Upper lobe of right lung (tissue), 1 donor: ENCODE results near the gene TULP4. TPM values are rescaled to one million over a fixed set of nuclear protein-coding genes. Genes with fewer than 3 reads are reported as not detected.

Experiments
- ATAC-seq: fragments of 200-7000 bp; cut with Tn5 transposase; one replicate; pipeline ENCODE4 v1.9.1; 2020; ENCODE audit warnings: mild to moderate bottlenecking, moderate library complexity
- DNase-seq: peaks from one replicate; pipeline ENCODE4 v3.0.0-alpha.2; 2020
- H3K27ac ChIP-seq: fragments of 200-600 bp; one replicate; pipeline ENCODE4 v1.8.0; 2022
- H3K27me3 ChIP-seq: fragments of 200-600 bp; one replicate; pipeline ENCODE4 v1.8.0; 2022; ENCODE audit warnings: mild to moderate bottlenecking
- H3K36me3 ChIP-seq: fragments of 200-600 bp; one replicate; pipeline ENCODE4 v1.8.0; 2022
- H3K4me1 ChIP-seq: fragments of 200-600 bp; one replicate; pipeline ENCODE4 v1.8.0; 2022
- H3K4me3 ChIP-seq: fragments of 200-600 bp; one replicate; pipeline ENCODE4 v1.8.0; 2022; ENCODE audit warnings: mild to moderate bottlenecking
- H3K9me3 ChIP-seq: fragments of 200-600 bp; one replicate; pipeline ENCODE4 v1.8.0; 2022
- CTCF ChIP-seq: fragments of 200-600 bp; IDR thresholded peaks from one replicate; pipeline ENCODE4 v1.8.0; 2022; ENCODE audit warnings: antibody characterized with exemption
- intact Hi-C: fragments of 100-400 bp; cut with DNase I; formaldehyde crosslinking; loops from one replicate; pipeline ENCODE4 v1.11.0; 2022
- total RNA-seq: library from RNA; stranded (reverse); fragmentation: NEBNext Ultra II Directional; extraction: Animal tissue kit (Norgen Biotek cat#: 25700); gene quantifications from one replicate; pipeline ENCODE4 v1.2.1, GENCODE V29; 2021
- donor health status: DM: no; HTN: yes; CAD: no; lungs with severe emphysema.

TULP4 gene
- total RNA-seq, 1 donor from 2014 or later: 94.1 TPM

- ATAC-seq (peak; percentile 56), DNase-seq (no peak)
- intact Hi-C loops: no loop called here
- H3K4me3 ChIP-seq: no peak overlapping the region
- no peaks in the 10 kb centered on the region for H3K9me3 ChIP-seq
- H3K36me3 ChIP-seq: no peaks in the 10 kb centered on the region
- no peak for TF ChIP-seq CTCF
- H3K27ac ChIP-seq: no peak overlapping the region
- no peaks in the 10 kb centered on the region for H3K4me1 ChIP-seq
- H3K27me3 ChIP-seq: no peaks in the 10 kb centered on the region
These were observed 54.1 kb downstream of the TULP4 start for GRCh38 chr6:158366363-158366762.

GRCh38 chr6:158367816-158368215, 55.6 kb downstream of the TULP4 start:
- no peaks in the 10 kb centered on the region for H3K27me3 ChIP-seq
- intact Hi-C loops: no loop called here
- ATAC-seq (no peak), DNase-seq (no peak)
- H3K27ac ChIP-seq: no peak overlapping the region
- peaks cover 3% of the 10 kb centered on the region for H3K4me1 ChIP-seq
- TF ChIP-seq CTCF: no peak
- no peak overlapping the region for H3K4me3 ChIP-seq
- H3K9me3 ChIP-seq: no peaks in the 10 kb centered on the region
- no peaks in the 10 kb centered on the region for H3K36me3 ChIP-seq

GRCh38 chr6:158369241-158369640, 57.0 kb downstream of the TULP4 start:
- intact Hi-C loops: no loop called here
- no peak for ATAC-seq

GRCh38 chr6:158370805-158371204, 58.5 kb downstream of the TULP4 start:
- no peaks in the 10 kb centered on the region for H3K27me3 ChIP-seq
- TF ChIP-seq CTCF: no peak
- ATAC-seq (no peak), DNase-seq (no peak)
- no peaks in the 10 kb centered on the region for H3K36me3 ChIP-seq
- H3K9me3 ChIP-seq: no peaks in the 10 kb centered on the region
- H3K4me3 ChIP-seq: no peak overlapping the region
- peaks cover 3% of the 10 kb centered on the region for H3K4me1 ChIP-seq
- H3K27ac ChIP-seq: no peak overlapping the region
- intact Hi-C loops: no loop called here

More at GRCh38 chr6:158369241-158369640, 57.0 kb downstream of the TULP4 start:
- peaks cover 3% of the 10 kb centered on the region for H3K4me1 ChIP-seq
- no peak overlapping the region for H3K27ac ChIP-seq
- H3K9me3 ChIP-seq: no peaks in the 10 kb centered on the region
- no peak overlapping the region for H3K4me3 ChIP-seq
- no peak for DNase-seq
- H3K36me3 ChIP-seq: no peaks in the 10 kb centered on the region
- no peak for TF ChIP-seq CTCF
- no peaks in the 10 kb centered on the region for H3K27me3 ChIP-seq

GRCh38 chr6:158371261-158371660, 59.0 kb downstream of the TULP4 start:
- H3K4me1 ChIP-seq: peaks cover 3% of the 10 kb centered on the region
- TF ChIP-seq CTCF: no peak
- ATAC-seq (no peak), DNase-seq (no peak)
- no peaks in the 10 kb centered on the region for H3K27me3 ChIP-seq
- no peaks in the 10 kb centered on the region for H3K9me3 ChIP-seq
- intact Hi-C loops: no loop called here
- H3K27ac ChIP-seq: no peak overlapping the region
- no peak overlapping the region for H3K4me3 ChIP-seq
- no peaks in the 10 kb centered on the region for H3K36me3 ChIP-seq

- intact Hi-C loops: no loop called here
These were observed 60.3 kb downstream of the TULP4 start for GRCh38 chr6:158372574-158372973.

More at GRCh38 chr6:158372574-158372973, 60.3 kb downstream of the TULP4 start:
- DNase-seq: no peak
- ATAC-seq: no peak
- Histone ChIP-seq H3K4me1 (peaks cover 7% of the 10 kb centered on the region), H3K9me3 (no peaks in the 10 kb centered on the region), H3K36me3 (no peaks in the 10 kb centered on the region), H3K27ac (no peak overlapping the region), H3K27me3 (no peaks in the 10 kb centered on the region), H3K4me3 (no peak overlapping the region)
- TF ChIP-seq CTCF: no peak
